ENCODE data around the gene TRDN.

Gene TRDN

DNA sequence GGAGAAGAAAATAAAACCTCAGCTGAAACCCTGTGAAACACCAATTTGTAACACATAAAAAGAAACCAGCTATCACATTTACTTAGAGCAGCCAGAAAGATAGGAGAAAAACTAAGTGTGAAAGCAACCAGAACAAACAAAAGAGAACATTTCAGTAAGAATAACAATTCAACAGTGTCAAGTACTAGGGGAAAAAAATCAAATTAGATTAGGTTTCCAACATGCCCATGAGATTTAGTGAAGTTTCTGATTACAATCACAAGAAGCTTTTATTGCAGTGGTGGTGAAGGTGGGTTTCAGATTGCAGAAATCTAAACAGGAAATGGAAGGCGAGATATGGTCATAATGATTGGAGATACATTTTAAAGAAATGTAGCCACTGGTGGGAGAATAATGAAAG is 22.1 kb upstream of the TRDN start:
- Histone ChIP-seq H3K9ac (ENCODE audit: low read depth, low read length) (no peak overlapping the region), H3K4me3 (ENCODE audit: low read length) (no peak overlapping the region), H3K4me1 (ENCODE audit: control insufficient read depth, insufficient read depth, low read length) (peaks cover 10% of the 10 kb centered on the region), H3K4me2 (ENCODE audit: low read length) (no peak overlapping the region), H3K36me3 (ENCODE audit: insufficient read depth, low read length) (no peaks in the 10 kb centered on the region), H3K9me3 (replicated peaks; ENCODE audit: low read length) (no peaks in the 10 kb centered on the region), H3K27me3 (ENCODE audit: control insufficient read depth, insufficient read depth, low read length) (no peaks in the 10 kb centered on the region)

DNA sequence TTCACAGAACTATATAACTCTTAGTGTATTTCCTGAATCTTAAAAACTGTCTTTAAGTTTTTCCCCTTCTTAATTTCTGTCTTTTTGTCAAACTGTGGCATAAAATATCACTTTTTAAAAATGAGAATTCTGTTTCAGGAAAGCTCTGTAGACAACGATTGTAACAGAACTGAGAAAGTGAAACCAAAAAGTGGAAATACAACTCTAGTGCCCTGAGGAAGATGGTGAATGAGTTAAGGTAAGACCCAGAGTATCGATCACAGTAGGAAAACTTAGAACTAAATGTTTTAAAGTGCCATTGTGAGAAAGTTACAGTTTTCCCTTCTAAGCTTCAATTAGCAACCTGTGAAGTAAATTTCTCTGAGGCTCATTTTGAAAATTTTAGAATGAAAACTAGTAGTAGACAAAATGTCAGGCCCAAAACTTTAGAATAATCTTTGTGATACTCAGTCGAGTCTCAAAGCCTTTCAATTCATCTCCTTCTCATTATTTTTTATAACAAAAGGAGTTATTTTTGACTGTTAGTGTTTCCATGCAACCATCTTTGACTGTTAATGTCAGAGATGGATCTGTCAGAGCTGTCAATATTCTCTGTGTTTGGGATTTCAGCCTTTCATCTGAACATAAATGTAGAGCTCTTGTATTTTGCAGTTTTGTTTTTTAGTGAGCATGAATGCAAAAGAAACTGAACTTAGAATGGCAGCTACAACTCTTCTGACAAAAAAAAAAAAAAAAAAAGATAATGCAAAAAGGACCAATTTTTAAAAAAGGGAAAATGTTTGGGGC is 19.0 kb upstream of the TRDN start:
- peak overlapping the region; percentile 75 for H3K4me3 ChIP-seq (ENCODE audit: low read length)
- no peaks in the 10 kb centered on the region for H3K27me3 ChIP-seq (ENCODE audit: control insufficient read depth, insufficient read depth, low read length)
- H3K4me2 ChIP-seq (ENCODE audit: low read length) = peak overlapping the region; percentile 98
- no peaks in the 10 kb centered on the region for H3K9me3 ChIP-seq (replicated peaks; ENCODE audit: low read length)
- peak overlapping the region; percentile 89 for H3K9ac ChIP-seq (ENCODE audit: low read depth, low read length)
- peaks cover 10% of the 10 kb centered on the region for H3K4me1 ChIP-seq (ENCODE audit: control insufficient read depth, insufficient read depth, low read length)
- H3K36me3 ChIP-seq (ENCODE audit: insufficient read depth, low read length) = no peaks in the 10 kb centered on the region

DNA sequence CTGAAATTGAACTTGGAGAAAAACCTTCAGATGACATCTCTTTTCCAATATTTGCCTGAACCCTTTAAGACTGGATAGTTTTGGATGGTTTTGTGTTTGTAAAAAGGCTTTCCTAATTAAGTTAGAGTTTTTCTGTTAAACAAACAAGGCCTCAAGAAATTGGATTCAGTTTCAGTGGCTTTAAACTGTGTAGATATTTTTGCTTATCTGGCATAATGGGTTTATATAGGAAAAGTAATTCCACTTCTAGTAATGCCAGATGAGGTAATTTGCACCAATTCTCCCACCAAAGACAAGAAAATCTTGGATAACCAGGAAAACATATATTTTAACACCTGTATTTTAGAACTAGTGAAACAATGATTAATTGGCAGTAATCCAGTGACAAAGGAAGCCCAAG is 12.0 kb upstream of the TRDN start:
- H3K4me3 ChIP-seq (ENCODE audit: low read length) = no peak overlapping the region
- no peak overlapping the region for H3K9ac ChIP-seq (ENCODE audit: low read depth, low read length)
- H3K27me3 ChIP-seq (ENCODE audit: control insufficient read depth, insufficient read depth, low read length) = no peaks in the 10 kb centered on the region
- no peaks in the 10 kb centered on the region for H3K36me3 ChIP-seq (ENCODE audit: insufficient read depth, low read length)
- H3K9me3 ChIP-seq (replicated peaks; ENCODE audit: low read length) = no peaks in the 10 kb centered on the region
- no peak overlapping the region for H3K4me2 ChIP-seq (ENCODE audit: low read length)
- H3K4me1 ChIP-seq (ENCODE audit: control insufficient read depth, insufficient read depth, low read length) = no peaks in the 10 kb centered on the region

DNA sequence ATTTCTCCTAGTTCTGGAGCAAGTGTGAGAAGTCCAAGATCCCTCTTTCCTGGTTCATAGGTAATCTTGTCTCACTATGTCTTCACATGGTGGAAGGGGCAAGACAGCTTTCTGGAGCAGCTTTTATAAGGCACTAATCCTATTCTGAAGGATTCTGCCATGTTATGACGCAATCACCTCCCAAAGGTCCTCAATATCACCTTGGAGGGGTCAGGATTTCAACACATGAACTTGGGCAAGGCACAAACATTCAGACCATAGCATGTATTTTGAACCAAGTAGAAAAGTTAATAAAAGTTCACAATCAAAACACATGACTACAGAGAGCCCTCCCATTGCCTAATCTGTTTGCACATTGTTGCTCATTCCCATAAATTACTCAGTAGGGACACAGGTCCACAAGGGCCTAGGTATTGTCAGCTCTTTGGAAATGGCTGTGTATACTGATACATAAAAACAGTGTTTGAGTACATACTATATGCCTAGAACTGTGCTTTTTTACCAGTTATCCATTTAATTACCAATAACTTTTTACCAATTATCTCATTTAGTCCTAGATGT is 11.3 kb upstream of the TRDN start:
- Histone ChIP-seq H3K9me3 (replicated peaks; ENCODE audit: low read length) (no peaks in the 10 kb centered on the region), H3K27me3 (ENCODE audit: control insufficient read depth, insufficient read depth, low read length) (no peaks in the 10 kb centered on the region), H3K4me2 (ENCODE audit: low read length) (no peak overlapping the region), H3K4me3 (ENCODE audit: low read length) (no peak overlapping the region), H3K4me1 (ENCODE audit: control insufficient read depth, insufficient read depth, low read length) (no peaks in the 10 kb centered on the region), H3K9ac (ENCODE audit: low read depth, low read length) (no peak overlapping the region), H3K36me3 (ENCODE audit: insufficient read depth, low read length) (no peaks in the 10 kb centered on the region)

DNA sequence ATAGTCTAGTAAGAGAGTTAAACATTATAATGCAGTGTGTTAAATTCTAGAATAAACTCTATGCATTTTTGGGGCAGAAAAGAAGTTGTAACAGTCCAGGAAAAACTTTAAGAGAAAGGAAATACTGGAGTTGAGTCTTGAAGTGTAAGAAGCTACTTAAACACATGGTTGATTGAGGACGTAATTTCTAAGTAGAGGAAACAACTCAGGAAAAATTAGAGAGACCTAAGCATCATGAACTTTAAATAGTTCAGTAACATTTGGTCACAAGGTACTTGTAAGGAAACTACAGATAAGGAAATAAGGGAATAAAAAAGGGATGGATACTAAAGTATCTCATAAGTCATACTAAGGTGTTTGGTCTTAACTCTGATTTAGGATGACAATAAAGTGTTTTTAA is 4.7 kb upstream of the TRDN start:
- H3K4me1 ChIP-seq (ENCODE audit: control insufficient read depth, insufficient read depth, low read length) = peaks cover 7% of the 10 kb centered on the region
- H3K9ac ChIP-seq (ENCODE audit: low read depth, low read length) = no peak overlapping the region
- H3K4me2 ChIP-seq (ENCODE audit: low read length) = no peak overlapping the region
- H3K4me3 ChIP-seq (ENCODE audit: low read length) = no peak overlapping the region
- H3K36me3 ChIP-seq (ENCODE audit: insufficient read depth, low read length) = no peaks in the 10 kb centered on the region
- no peaks in the 10 kb centered on the region for H3K27me3 ChIP-seq (ENCODE audit: control insufficient read depth, insufficient read depth, low read length)
- no peaks in the 10 kb centered on the region for H3K9me3 ChIP-seq (replicated peaks; ENCODE audit: low read length)

DNA sequence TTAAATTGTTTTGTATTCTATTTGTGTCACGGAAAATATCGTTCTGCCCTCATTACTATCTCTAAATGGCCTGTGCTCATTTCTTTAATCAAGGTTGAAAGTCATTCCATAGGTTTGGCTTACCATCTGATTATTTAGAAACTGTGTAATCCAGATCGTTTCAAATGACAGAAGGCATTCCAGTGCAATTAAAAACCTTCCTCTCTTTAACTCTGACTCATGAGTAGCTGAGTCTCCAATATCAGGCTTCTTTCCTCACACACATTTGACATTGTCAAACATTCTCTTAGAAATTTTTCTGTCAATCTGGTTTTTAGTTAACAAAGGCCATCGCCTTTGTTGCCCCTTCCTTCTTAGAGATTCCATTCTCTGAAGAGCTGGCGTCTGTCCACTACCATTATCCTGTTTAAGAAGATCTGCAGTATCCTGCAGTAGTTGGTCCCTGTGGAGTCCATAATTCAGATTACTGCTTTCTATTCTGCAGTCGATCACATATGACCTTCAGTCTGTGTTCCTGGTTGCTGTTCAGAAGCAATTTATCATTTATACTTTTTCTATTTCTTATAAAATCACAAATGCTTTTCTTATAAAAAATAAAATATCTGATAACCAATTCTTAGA is 3.9 kb upstream of the TRDN start:
- no peak overlapping the region for H3K9ac ChIP-seq (ENCODE audit: low read depth, low read length)
- H3K9me3 ChIP-seq (replicated peaks; ENCODE audit: low read length) = no peaks in the 10 kb centered on the region

DNA sequence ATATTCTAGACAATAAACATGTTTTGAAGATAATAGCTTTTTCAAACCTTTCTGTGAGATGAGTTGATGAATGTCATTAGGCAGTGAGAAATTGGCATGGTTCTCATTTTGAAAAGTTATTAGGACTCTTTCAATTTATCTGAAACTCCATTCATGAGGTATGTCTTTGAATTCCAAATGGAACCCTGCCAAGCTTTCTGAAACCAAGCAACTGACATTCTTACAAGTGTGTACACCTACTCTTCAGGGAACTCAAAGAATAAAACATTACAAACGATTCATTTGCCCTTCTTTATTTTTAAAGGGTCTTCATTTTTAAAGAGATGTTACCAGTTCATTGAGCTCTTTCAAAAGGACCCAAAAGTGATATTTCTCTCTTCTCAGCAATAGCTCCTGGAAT is 2.1 kb upstream of the TRDN start:
- no peaks in the 10 kb centered on the region for H3K36me3 ChIP-seq (ENCODE audit: insufficient read depth, low read length)
- no peak overlapping the region for H3K4me2 ChIP-seq (ENCODE audit: low read length)
- H3K4me1 ChIP-seq (ENCODE audit: control insufficient read depth, insufficient read depth, low read length) = peaks cover 7% of the 10 kb centered on the region
- no peak overlapping the region for H3K4me3 ChIP-seq (ENCODE audit: low read length)
- H3K27me3 ChIP-seq (ENCODE audit: control insufficient read depth, insufficient read depth, low read length) = no peaks in the 10 kb centered on the region
- H3K9me3 ChIP-seq (replicated peaks; ENCODE audit: low read length) = no peaks in the 10 kb centered on the region
- no peak overlapping the region for H3K9ac ChIP-seq (ENCODE audit: low read depth, low read length)

More for the DNA sequence above, 3.9 kb upstream of the TRDN start:
- Histone ChIP-seq H3K36me3 (ENCODE audit: insufficient read depth, low read length) (no peaks in the 10 kb centered on the region), H3K4me1 (ENCODE audit: control insufficient read depth, insufficient read depth, low read length) (peaks cover 7% of the 10 kb centered on the region), H3K4me3 (ENCODE audit: low read length) (no peak overlapping the region), H3K4me2 (ENCODE audit: low read length) (peak overlapping the region; percentile 55), H3K27me3 (ENCODE audit: control insufficient read depth, insufficient read depth, low read length) (no peaks in the 10 kb centered on the region)

DNA sequence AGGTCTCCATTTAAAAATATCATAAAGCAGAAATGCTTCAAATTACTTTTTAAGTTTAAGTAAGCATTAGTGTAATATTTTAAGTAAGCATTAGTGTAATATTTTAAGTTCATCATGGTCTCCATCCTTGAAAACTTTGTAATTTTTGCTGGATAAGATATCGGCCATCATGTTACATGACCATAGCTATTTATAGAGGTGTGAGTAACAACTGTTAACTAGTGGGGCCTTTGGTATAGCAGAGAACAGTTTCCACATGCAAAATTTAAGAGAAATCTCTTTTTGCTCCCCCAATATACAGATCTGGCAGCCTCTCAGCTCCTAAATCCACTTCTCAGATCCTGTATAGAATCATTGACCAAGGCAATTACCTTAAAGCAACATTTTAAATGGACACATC is 468 bp downstream of the TRDN start:
- Histone ChIP-seq H3K27me3 (ENCODE audit: control insufficient read depth, insufficient read depth, low read length) (no peaks in the 10 kb centered on the region), H3K4me1 (ENCODE audit: control insufficient read depth, insufficient read depth, low read length) (peaks cover 7% of the 10 kb centered on the region), H3K36me3 (ENCODE audit: insufficient read depth, low read length) (no peaks in the 10 kb centered on the region), H3K4me2 (ENCODE audit: low read length) (no peak overlapping the region), H3K9me3 (replicated peaks; ENCODE audit: low read length) (no peaks in the 10 kb centered on the region), H3K4me3 (ENCODE audit: low read length) (no peak overlapping the region), H3K9ac (ENCODE audit: low read depth, low read length) (no peak overlapping the region)

DNA sequence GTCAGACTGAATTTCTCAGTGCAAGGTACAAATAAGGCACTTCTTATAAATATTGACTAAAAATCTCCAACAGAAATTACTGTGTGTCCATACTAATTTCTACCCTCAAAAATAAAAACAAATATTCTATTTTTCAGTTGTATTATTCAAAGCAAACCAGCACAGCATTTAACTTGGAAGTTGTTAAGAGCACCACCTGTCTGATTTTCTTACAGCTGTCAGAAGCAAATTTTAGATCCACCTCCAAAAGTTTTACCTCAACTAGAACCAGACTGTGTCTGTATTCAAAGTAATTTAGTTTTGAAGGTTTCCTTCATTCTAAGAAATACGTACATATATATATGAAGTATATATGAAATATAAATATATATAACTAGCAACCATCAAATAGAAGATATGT is 1.2 kb downstream of the TRDN start:
- H3K4me2 ChIP-seq (ENCODE audit: low read length) = no peak overlapping the region
- H3K4me3 ChIP-seq (ENCODE audit: low read length) = no peak overlapping the region
- no peaks in the 10 kb centered on the region for H3K9me3 ChIP-seq (replicated peaks; ENCODE audit: low read length)
- no peak overlapping the region for H3K9ac ChIP-seq (ENCODE audit: low read depth, low read length)
- peaks cover 3% of the 10 kb centered on the region for H3K4me1 ChIP-seq (ENCODE audit: control insufficient read depth, insufficient read depth, low read length)
- no peaks in the 10 kb centered on the region for H3K36me3 ChIP-seq (ENCODE audit: insufficient read depth, low read length)
- H3K27me3 ChIP-seq (ENCODE audit: control insufficient read depth, insufficient read depth, low read length) = no peaks in the 10 kb centered on the region

DNA sequence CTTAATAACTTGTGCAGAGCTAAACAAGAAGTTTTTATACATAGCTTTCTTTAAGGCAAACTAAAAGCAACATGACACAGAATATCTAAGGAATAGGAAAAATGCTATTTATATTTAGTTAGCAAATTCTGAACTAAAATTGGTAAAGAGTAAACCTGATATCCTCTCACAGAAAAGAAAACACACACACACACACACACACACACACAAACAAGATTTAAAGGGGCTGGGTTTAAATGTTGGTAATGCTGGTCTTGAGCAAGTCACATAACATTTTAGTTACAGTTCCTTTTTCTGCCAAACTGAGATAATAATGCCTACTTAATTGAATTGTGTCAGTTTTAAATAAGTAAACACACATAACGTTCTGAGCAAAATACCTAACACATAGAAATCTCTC is 1.6 kb downstream of the TRDN start:
- H3K9me3 ChIP-seq (replicated peaks; ENCODE audit: low read length) = no peaks in the 10 kb centered on the region
- no peaks in the 10 kb centered on the region for H3K4me1 ChIP-seq (ENCODE audit: control insufficient read depth, insufficient read depth, low read length)
- no peak overlapping the region for H3K9ac ChIP-seq (ENCODE audit: low read depth, low read length)
- H3K36me3 ChIP-seq (ENCODE audit: insufficient read depth, low read length) = no peaks in the 10 kb centered on the region
- H3K27me3 ChIP-seq (ENCODE audit: control insufficient read depth, insufficient read depth, low read length) = no peaks in the 10 kb centered on the region
- H3K4me2 ChIP-seq (ENCODE audit: low read length) = no peak overlapping the region
- no peak overlapping the region for H3K4me3 ChIP-seq (ENCODE audit: low read length)

DNA sequence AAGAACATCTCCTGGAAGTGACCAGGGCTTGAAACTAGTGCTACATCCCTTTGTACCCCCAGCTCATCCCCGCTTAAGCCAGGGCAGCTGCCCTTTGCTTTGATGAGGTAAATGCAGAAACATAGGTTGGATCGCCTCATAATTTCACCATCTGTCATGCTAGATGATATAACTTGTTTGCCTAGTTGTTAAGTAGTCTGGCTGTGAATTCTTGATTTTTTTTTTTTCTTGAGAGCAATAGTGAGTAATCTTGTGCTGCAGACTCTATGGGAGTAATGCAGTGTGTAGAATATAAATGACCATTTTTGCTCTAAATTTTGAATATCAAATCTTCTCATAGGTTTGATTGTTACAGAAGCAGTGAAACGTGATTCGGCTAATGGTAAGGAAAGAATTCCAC is 4.1 kb downstream of the TRDN start:
- no peak overlapping the region for H3K9ac ChIP-seq (ENCODE audit: low read depth, low read length)
- H3K4me2 ChIP-seq (ENCODE audit: low read length) = no peak overlapping the region
- H3K4me1 ChIP-seq (ENCODE audit: control insufficient read depth, insufficient read depth, low read length) = no peaks in the 10 kb centered on the region
- H3K9me3 ChIP-seq (replicated peaks; ENCODE audit: low read length) = no peaks in the 10 kb centered on the region
- H3K27me3 ChIP-seq (ENCODE audit: control insufficient read depth, insufficient read depth, low read length) = no peaks in the 10 kb centered on the region
- no peaks in the 10 kb centered on the region for H3K36me3 ChIP-seq (ENCODE audit: insufficient read depth, low read length)
- no peak overlapping the region for H3K4me3 ChIP-seq (ENCODE audit: low read length)
